CD14-positive monocyte (primary cell): ENCODE data around the gene C16orf74. TPM values are rescaled to one million over a fixed set of nuclear protein-coding genes. Genes with fewer than 3 reads are reported as not detected.

ENCODE experiments used
- DNase-seq, 3 donors: peaks; one replicate each; pipeline ENCODE4 v3.0.0-alpha.2; 2011 to 2022
- H2AFZ ChIP-seq: 2 replicates; pipeline ENCODE4 v1.6.0; 2012; ENCODE audit warnings: mild to moderate bottlenecking, low read depth, low read length, inconsistent platforms; ENCODE audit not compliant: insufficient read depth, poor library complexity, severe bottlenecking
- H3K27ac ChIP-seq, 2 donors: 1 replicate in 1 of 2; 2 replicates in 1 of 2; pipeline ENCODE4 v1.5.1; 2012 to 2013; ENCODE audit warnings: low read length in 2 of 2, control low read depth in 1 of 2, inconsistent platforms in 1 of 2, low read depth in 1 of 2, mild to moderate bottlenecking in 1 of 2
- H3K27me3 ChIP-seq, 2 donors: one replicate each; pipeline versions ENCODE4 v1.6.0 to v1.6.1; 2011 to 2013; ENCODE audit warnings: low read length in 2 of 2; ENCODE audit not compliant: control insufficient read depth in 2 of 2, insufficient read depth in 2 of 2
- H3K36me3 ChIP-seq, 2 donors: replicated peaks in 1 of 2; 1 replicate in 1 of 2; 2 replicates in 1 of 2; pipeline versions ENCODE4 v1.5.1 to v1.6.1; 2012 to 2013; ENCODE audit warnings: low read length in 2 of 2, control low read depth in 1 of 2, inconsistent platforms in 1 of 2, mild to moderate bottlenecking in 1 of 2; ENCODE audit not compliant: insufficient read depth in 2 of 2, control insufficient read depth in 1 of 2
- H3K4me1 ChIP-seq, 2 donors: 1 replicate in 1 of 2; 2 replicates in 1 of 2; pipeline versions ENCODE4 v1.5.1 to v1.6.1; 2012 to 2013; ENCODE audit warnings: low read length in 2 of 2, control low read depth in 1 of 2, inconsistent platforms in 1 of 2, mild to moderate bottlenecking in 1 of 2, moderate library complexity in 1 of 2; ENCODE audit not compliant: insufficient read depth in 2 of 2, control insufficient read depth in 1 of 2
- H3K4me2 ChIP-seq: replicated peaks from 2 replicates; pipeline ENCODE3; 2012; ENCODE audit warnings: low read length, moderate library complexity, mild to moderate bottlenecking; ENCODE audit not compliant: poor library complexity, severe bottlenecking; ENCODE audit errors: extremely low read depth
- H3K4me3 ChIP-seq, 3 experiments: fragments of 200-600 bp in 1 of 3; sonication (generic) in 1 of 3; replicated peaks in 1 of 3; 1 replicate in 2 of 3; 2 replicates in 1 of 3; pipeline ENCODE4 v1.5.1; 2011 to 2013; ENCODE audit warnings: low read length in 3 of 3, mild to moderate bottlenecking in 3 of 3, control low read depth in 2 of 3, low read depth in 2 of 3, inconsistent platforms in 1 of 3, moderate library complexity in 1 of 3
- H3K79me2 ChIP-seq: 2 replicates; pipeline ENCODE4 v1.6.0; 2012; ENCODE audit warnings: mild to moderate bottlenecking, control low read depth, inconsistent platforms, low read length, moderate library complexity; ENCODE audit not compliant: insufficient read depth
- H3K9ac ChIP-seq: 2 replicates; pipeline ENCODE4 v1.6.0; 2017; ENCODE audit warnings: low read length, mild to moderate bottlenecking; ENCODE audit not compliant: insufficient read depth, poor library complexity, severe bottlenecking
- H3K9me3 ChIP-seq, 2 donors: replicated peaks in 1 of 2; 1 replicate in 1 of 2; 2 replicates in 1 of 2; pipeline versions ENCODE4 v1.5.1 to v1.6.1; 2012 to 2013; ENCODE audit warnings: low read length in 2 of 2, control low read depth in 1 of 2; ENCODE audit not compliant: control insufficient read depth in 1 of 2, insufficient read depth in 1 of 2
- H4K20me1 ChIP-seq: 2 replicates; pipeline ENCODE4 v1.6.0; 2012; ENCODE audit warnings: mild to moderate bottlenecking, low read length, control low read depth, moderate library complexity; ENCODE audit not compliant: insufficient read depth
- H3K27ac Mint-ChIP-seq, 7 donors: one replicate each; pipeline ENCODE4 v1.8.0; 2020; ENCODE audit warnings: mild to moderate bottlenecking in 7 of 7, mixed read lengths in 7 of 7, moderate library complexity in 6 of 7, inconsistent platforms in 2 of 7
- H3K27me3 Mint-ChIP-seq, 3 donors: one replicate each; pipeline ENCODE4 v1.8.0; 2021 to 2022; ENCODE audit warnings: low read depth in 3 of 3, mild to moderate bottlenecking in 3 of 3, mixed read lengths in 3 of 3, moderate library complexity in 3 of 3, inconsistent platforms in 1 of 3
- H3K36me3 Mint-ChIP-seq, 2 donors: one replicate each; pipeline ENCODE4 v1.8.0; 2020; ENCODE audit warnings: mixed read lengths in 2 of 2, inconsistent platforms in 1 of 2, mild to moderate bottlenecking in 1 of 2
- H3K4me1 Mint-ChIP-seq: one replicate; pipeline ENCODE4 v1.8.0; 2020; ENCODE audit warnings: mild to moderate bottlenecking, mixed read lengths
- H3K4me3 Mint-ChIP-seq, 2 donors: one replicate each; pipeline ENCODE4 v1.8.0; 2020; ENCODE audit warnings: mild to moderate bottlenecking in 2 of 2, mixed read lengths in 2 of 2, moderate library complexity in 1 of 2
- H3K9me3 Mint-ChIP-seq, 7 donors: one replicate each; pipeline ENCODE4 v1.8.0; 2020 to 2022; ENCODE audit warnings: mixed read lengths in 7 of 7, mild to moderate bottlenecking in 6 of 7, moderate library complexity in 6 of 7, inconsistent platforms in 2 of 7
- CTCF ChIP-seq: fragments of 200-600 bp; IDR thresholded peaks from one replicate; pipeline ENCODE4 v1.8.0; 2022; ENCODE audit warnings: antibody characterized with exemption, mild to moderate bottlenecking
- WGBS: methylation state at CpG from one replicate; pipeline ENCODE4 v1.1.5; 2013; ENCODE audit warnings: missing lambda C conversion rate; ENCODE audit not compliant: insufficient coverage; 5-methylcytosine and 5-hydroxymethylcytosine counted together
- intact Hi-C, 2 donors: fragments of 100-400 bp; cut with micrococcal nuclease; formaldehyde crosslinking; loops; one replicate each; pipeline versions ENCODE4 v1.15.0 to v1.15.1; 2023
- polyA plus RNA-seq, 3 donors: library from polyadenylated mRNA; depleted of rRNA in 1 of 3; unstranded in 2 of 3; stranded (reverse) in 1 of 3; fragments of 300-500 nt in 2 of 3; fragments of >200 nt in 1 of 3; fragmentation: Illumina TruSeq in 2 of 3; gene quantifications; 1 replicate in 2 of 3; 2 replicates in 1 of 3; pipeline ENCODE4 v1.2.3, GENCODE V29; 2012 to 2021

C16orf74 gene
- polyA plus RNA-seq, 3 donors, result 11.3 to 26.6 (median 24.1) TPM

DNA sequence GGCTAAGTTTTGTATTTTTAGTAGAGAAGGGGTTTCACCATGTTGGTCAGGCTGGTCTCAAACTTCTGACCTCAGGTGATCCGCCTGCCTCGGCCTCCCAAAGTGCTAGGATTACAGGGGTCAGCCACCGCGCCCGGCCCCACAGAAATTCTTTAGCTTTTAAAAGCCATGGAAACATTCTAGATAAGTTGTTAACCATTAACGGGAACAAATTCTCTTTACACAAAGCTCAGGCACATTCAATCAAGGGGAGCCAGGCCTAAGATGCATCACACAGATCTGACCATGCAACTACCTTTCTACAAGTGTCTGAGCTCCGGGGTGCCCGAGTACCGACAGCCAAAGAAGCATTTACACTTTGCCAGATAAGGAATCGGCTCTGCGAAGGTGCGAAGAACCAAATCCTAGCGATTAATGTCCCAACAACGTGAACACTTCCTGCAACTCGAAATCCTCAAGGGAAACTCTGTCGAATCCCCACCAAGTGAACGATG is 47.4 kb upstream of the C16orf74 start:
- peak overlapping the region; percentile 4 to 91 (median 86) for H3K27ac Mint-ChIP-seq
- intact Hi-C loops, result no loop called here

DNA sequence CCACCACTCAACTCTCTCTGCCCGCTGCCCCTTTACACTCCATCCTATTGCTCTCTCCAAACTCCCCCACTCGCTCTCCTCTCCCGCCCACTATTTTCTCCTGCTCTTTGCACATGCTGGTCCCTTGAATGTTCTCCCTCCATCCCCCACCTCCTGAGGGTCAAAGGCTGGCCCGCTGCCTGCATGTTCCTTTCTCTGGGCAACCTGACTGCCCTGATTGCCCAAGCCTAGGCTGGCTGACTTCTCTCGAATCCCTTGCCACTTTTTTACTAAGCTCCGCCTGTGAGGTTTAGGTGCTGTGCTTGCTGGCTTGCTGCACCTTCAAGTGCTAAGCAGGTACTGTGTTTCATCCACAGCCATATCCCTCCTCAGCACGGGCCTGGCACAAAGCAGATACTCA is 45.7 kb upstream of the C16orf74 start:
- peaks cover 74% of the 10 kb centered on the region for H4K20me1 ChIP-seq
- Mint-ChIP-seq H3K36me3 (peaks cover 60 to 61% of the 10 kb centered on the region in 2 donors), H3K27me3 (peaks cover 0 to 8% (median 0%) of the 10 kb centered on the region in 3 donors), H3K27ac (peak overlapping the region in 1 of 7 donors; percentile 32), H3K4me3 (no peak overlapping the region), H3K9me3 (peaks cover 0 to 3% (median 0%) of the 10 kb centered on the region in 7 donors), H3K4me1 (peaks cover 29% of the 10 kb centered on the region)
- H2AFZ ChIP-seq, result no peak overlapping the region
- no peak overlapping the region for H3K4me3 ChIP-seq
- intact Hi-C loops, result no loop called here
- DNase-seq, result no peak
- no peak overlapping the region for H3K9ac ChIP-seq
- H3K4me1 ChIP-seq, result peaks cover 19 to 27% of the 10 kb centered on the region in 2 donors
- peaks cover 51 to 68% of the 10 kb centered on the region in 2 donors for H3K36me3 ChIP-seq
- peak overlapping the region in 1 of 2 donors; percentile 19 for H3K27ac ChIP-seq
- no peak overlapping the region for H3K4me2 ChIP-seq
- no peaks in the 10 kb centered on the region for H3K27me3 ChIP-seq
- H3K79me2 ChIP-seq, result peaks cover 100% of the 10 kb centered on the region
- 93% methylated on average over 5 of the region's 7 CpGs for WGBS
- no peaks in the 10 kb centered on the region for H3K9me3 ChIP-seq
- TF ChIP-seq CTCF, result no peak

More for the DNA sequence above, 47.4 kb upstream of the C16orf74 start:
- Histone ChIP-seq H3K4me3 (peak overlapping the region; percentile 81 to 94 (median 87)), H3K9me3 (no peaks in the 10 kb centered on the region), H2AFZ (peak overlapping the region; percentile 82), H3K4me1 (peaks cover 19 to 27% of the 10 kb centered on the region in 2 donors), H3K4me2 (peak overlapping the region; percentile 89), H3K79me2 (peaks cover 100% of the 10 kb centered on the region), H3K36me3 (peaks cover 51 to 68% of the 10 kb centered on the region in 2 donors), H3K9ac (peak overlapping the region; percentile 99), H4K20me1 (peaks cover 70% of the 10 kb centered on the region), H3K27ac (peak overlapping the region in 1 of 2 donors; percentile 97), H3K27me3 (no peaks in the 10 kb centered on the region)
- Mint-ChIP-seq H3K9me3 (no peaks in the 10 kb centered on the region), H3K27me3 (peaks cover 0 to 6% (median 0%) of the 10 kb centered on the region in 3 donors), H3K4me3 (peak overlapping the region; percentile 88 to 94), H3K36me3 (peaks cover 60 to 61% of the 10 kb centered on the region in 2 donors), H3K4me1 (peaks cover 37% of the 10 kb centered on the region)
- TF ChIP-seq CTCF, result no peak
- 31% methylated on average over 15 of the region's 17 CpGs for WGBS
- DNase-seq, result no peak
